Activated CD8-positive, alpha-beta memory T cell treated with anti-CD3 and anti-CD28 coated beads for 48 hours (primary cell): ENCODE results near the gene EHBP1.
"Not testable (repeated sequence)": the region's sequence is repeated elsewhere in the genome, so short reads cannot be mapped to it uniquely, and the experiment has no call there.

Experiments used
- DNase-seq, 3 experiments: peaks; one replicate each; pipeline ENCODE4 v3.0.0-alpha.2; 2020; ENCODE audit warnings: low read depth in 2 of 3, low spot score in 2 of 3

EHBP1 gene

DNA sequence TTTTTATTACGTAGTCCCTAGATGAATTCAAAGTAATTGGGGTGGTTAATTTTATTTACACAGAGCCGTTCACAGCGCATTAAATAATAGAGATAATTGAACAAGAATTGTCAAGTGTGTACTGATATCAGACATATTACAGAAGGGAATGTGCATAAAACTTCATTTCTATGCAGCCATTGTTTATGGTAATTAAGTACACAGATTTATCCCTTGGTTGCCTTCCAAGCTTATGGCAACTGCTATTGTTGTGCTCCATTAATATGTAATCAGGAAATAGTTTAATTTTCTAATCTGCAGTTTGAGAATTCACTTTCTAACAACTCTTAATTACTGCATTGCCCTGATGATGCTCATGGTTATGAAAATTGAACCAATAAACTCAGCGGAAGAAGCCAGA, 297.8 kb downstream of the EHBP1 start:
- no peak for DNase-seq

- no peak for DNase-seq
Observed at GRCh38 chr2:63007813-63008458, 302.4 kb downstream of the EHBP1 start.

- DNase-seq = no peak
Observed at GRCh38 chr2:63008838-63009237, 303.3 kb downstream of the EHBP1 start.

- DNase-seq = no peak
Observed at GRCh38 chr2:63009490-63009889, 304.0 kb downstream of the EHBP1 start.

GRCh38 chr2:63012541-63012940, 307.0 kb downstream of the EHBP1 start:
- DNase-seq = no peak

GRCh38 chr2:63013438-63013837, 307.9 kb downstream of the EHBP1 start:
- no peak for DNase-seq

GRCh38 chr2:63015389-63015788, 309.9 kb downstream of the EHBP1 start:
- DNase-seq = no peak

- DNase-seq = no peak
Observed at GRCh38 chr2:63018439-63018838, 312.9 kb downstream of the EHBP1 start.

DNA sequence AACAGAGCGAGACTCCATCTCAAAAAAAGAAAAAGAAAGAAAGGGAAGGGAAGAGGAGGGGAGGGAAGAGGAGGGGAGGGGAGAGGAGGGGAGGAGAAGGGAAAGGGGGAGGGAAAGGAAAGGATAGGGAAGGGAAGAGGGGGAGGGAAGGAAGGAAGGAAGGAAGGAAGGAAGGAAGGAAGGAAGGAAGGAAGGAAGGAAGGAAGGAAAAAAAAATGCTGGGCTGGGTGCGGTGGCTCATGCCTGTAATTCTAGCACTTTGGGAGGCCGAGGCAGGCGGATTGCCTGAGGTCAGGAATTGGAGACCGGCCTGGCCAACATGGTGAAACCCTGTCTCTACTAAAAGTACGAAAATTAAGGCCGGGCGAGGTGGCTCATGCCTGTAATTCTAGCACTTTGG, 314.2 kb downstream of the EHBP1 start:
- DNase-seq = not testable (repeated sequence)

DNA sequence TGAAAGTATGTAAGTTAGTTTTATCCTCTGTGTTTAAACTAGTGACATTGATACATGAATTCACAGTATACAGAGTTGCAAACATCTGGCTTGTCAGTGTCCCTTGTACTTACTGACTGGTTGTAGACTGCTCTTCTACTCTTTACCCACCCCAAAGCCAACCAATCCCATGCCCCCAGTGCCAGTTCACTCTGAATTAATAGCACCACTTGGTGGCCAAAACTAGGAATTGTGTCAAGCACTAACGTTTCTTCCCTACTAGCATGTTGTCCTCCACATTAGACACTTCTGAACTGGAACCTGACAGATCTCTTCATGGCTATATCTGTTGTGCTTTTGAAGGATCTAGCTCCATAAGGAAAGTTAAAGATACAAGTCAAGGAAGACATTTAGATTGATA, 317.9 kb downstream of the EHBP1 start:
- DNase-seq = no peak

GRCh38 chr2:63027220-63027619, 321.7 kb downstream of the EHBP1 start:
- DNase-seq = no peak

GRCh38 chr2:63029058-63029457, 323.5 kb downstream of the EHBP1 start:
- DNase-seq = no peak

DNA sequence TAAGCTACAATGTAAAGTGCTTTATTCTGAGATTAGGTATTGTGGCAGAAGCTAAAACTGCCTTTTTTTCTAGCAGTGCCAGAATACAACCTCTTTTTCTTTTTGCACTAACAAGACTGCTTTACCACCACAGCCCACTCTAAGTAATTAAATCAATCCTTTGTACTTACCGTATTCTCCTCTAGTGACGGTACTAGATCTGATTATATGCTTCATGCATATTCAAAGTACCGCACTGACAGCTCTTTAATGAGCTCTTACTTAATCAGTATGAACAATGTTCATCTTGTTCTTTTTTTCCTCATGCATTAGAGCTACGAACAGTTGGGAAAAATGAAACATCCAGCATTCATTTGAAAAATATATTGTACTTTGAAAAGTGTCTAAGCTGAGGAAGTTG, 329.0 kb downstream of the EHBP1 start:
- DNase-seq = no peak

DNA sequence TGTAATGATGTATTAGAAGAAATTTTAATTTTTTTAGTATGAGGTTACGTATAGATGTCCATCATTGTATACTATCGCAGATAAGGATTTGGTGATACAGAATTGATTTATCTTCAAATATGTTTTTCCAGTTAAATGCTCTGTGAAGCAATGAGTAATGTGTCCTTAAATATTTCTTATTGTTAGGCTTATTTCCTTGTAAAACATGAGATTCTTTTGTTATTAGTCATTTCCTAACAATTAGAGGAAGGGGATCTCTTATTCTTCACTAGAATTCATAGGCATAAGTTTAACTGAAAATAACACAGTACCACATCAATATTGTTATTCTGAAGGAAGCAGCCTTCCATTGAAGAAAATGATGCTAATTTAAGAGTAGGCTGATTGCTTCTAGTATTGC, 329.7 kb downstream of the EHBP1 start:
- no peak for DNase-seq

DNA sequence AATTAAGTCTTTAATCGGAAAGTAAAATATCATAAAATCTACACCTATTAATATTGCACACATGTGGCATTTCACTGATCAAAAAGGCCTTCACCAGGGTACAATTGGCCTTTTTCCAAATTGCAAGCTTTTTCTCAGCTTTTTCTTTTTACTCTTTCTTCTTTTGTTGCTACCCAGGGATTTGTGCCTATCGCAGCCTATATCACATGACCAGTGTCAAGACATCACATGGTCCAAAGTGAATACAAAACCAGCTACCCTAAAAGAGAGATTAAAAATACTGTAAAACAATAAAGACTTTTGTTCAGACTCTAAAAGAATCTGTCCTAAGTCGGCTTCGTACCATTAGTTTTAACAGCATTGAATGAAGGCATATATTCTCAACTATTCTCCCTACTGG, 330.1 kb downstream of the EHBP1 start:
- no peak for DNase-seq

GRCh38 chr2:63038034-63038433, 332.5 kb downstream of the EHBP1 start:
- DNase-seq = no peak

GRCh38 chr2:63040586-63040985, 335.1 kb downstream of the EHBP1 start:
- no peak for DNase-seq

GRCh38 chr2:63041592-63041991, 336.1 kb downstream of the EHBP1 start:
- DNase-seq = no peak

DNA sequence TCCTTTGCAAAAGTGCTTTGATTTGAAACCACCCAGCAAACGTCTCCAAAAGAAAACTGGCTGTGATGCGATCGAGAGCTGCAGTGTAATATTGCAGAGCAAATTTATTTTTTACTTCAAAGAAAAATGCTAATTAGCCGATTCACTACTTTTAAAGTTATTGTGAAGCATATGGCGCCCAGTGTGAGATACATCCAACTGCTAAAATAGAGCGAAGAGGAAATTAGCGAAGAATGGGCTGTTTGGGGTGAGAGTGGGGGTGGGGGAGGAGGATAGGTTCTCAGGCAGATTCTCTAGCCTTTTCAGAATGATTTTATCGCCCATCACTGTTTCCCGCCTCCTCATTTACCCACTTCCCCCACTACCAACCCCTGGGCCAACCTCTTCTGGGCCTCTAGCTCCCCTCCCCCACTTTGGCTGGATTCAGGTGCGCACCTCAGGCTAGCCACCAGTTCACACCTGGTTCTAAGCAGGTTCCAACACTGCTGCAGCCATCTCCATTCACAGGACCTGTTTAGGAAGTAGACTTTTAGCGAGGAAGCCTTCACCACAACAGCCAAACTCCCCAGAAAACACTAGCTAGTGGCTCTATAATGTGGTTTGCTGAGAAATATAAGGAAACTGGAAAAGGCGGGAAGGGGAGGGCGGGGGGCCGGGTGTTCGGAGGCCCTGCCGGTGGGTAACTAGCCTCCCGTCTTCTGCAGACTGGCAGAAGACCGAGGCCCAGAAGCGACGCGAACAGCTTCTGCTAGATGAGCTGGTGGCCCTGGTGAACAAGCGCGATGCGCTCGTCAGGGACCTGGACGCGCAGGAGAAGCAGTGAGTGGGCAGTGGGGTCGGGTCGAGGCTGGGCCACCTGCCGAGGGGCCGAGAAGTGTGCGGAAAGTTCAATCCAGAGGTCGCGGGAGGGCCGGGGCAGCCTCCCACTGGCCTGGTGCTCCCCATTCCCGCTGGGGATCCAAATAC, 339.1 kb downstream of the EHBP1 start:
- DNase-seq = no peak

- no peak for DNase-seq
Observed at GRCh38 chr2:63046552-63046951, 341.0 kb downstream of the EHBP1 start.

- DNase-seq = no peak
Observed at GRCh38 chr2:63046961-63047320, 341.4 kb downstream of the EHBP1 start.
